DMS53 treated with DMSO at 0.1 percent for 48 hours (cell line): ENCODE data around the gene POP7.

ENCODE experiments used
- DNase-seq: peaks from one replicate; lab custom pipeline; 2025; ENCODE audit not compliant: unreplicated experiment; lab: John Stamatoyannopoulos, UW

POP7 gene

DNA sequence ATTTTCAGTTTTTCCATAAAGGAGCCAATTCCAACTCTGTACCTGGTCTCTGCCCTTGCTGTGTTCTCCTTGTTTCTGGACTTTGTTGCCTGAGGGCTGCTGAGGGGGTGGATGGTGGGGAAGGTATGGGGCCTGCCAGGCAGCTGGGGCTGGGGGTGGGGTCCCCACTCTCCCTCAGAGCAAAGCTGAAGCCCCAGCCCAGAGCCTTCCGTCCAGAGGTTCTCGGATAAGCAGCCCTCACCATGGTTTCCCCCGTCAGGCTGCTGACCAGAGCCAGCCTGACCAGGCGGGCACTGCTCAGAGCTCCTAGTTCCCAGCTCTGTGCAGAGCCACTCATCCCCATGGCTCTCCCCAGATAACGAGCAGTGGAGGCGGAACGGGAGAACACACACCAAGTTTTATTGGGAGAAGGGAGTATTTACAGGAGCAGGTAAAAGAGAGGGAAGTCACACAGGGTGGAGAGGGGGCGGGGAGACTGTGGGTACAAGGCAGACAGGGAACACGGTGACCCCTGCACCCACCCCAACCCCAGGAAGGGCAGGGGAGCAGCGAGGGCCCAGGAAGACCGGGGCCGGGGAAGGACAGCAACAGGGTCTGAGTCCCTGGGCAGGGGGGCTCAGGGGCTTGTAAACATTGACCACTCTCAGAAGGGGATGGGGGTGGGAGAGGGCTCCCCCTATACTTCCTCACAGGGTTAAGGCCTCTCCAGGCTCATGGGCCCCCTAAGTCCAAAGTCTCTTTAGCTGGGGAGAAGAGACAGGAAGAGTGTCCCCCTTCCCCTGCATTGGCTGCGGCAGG, 26.6 kb upstream of the POP7 start:
- DNase-seq, result no peak

DNA sequence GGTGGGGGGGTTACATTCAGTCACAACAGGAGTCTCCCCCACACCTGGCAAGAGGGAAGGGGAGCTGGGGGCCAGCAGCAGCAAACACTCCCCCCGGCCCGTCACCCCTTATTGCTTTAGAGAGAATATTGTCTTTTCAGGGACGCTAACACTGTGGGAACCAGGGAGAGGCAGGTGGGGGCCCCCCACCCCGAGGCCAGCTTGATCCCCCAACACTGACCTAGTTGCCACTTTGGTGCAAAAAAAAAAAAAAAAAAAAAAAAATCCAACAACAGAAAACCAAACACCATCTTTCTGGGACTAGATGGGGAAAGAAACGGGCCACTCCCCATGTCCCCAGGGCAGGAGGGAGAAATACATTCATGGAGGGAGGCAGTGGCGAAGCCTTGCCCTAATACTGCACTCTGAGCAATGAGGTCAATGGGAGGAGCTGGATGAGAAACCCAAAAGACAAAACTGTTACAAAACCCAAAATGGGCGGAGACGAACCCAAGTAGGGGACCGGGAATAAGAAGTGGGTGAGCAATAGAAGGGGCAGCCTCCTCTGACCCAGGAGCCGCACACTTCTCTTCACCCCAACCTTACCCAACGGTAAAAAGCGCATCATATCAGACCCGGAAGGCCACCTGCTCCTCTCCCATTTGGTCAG, 25.9 kb upstream of the POP7 start:
- no peak for DNase-seq

DNA sequence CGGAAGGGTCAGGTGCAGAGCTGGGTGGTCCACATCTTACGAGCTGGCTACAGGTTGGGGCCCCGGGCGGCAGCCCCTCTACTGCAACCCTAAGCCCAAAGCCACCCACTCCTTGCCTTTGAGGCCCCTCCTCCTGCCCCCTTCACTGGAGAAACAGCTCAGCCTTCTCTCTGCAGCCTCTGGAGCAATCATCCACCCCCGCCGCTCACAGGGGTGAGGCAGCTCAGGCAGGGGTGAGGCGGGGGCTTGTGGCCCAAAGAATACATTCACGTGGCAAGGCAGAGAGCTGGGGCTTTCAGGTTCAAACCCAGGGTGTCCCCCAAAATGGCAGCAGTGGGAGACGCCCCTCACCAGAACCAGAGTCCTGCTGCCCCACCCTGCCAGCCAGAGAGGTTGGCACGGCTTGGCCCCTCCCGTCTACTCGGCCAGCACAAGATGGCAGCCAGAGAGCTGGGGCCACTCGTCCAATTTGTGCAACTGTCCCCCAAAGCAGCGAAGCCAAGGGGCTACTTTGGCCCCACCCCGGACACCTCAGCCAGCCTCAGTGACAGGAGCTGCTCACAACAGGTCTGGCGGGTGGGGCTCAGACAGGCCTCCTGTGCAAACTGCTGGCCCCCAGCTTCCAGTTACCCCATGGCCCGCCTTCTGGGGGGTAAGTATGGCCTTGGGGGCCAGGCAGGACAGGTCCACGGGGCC, 25.2 kb upstream of the POP7 start:
- no peak for DNase-seq

DNA sequence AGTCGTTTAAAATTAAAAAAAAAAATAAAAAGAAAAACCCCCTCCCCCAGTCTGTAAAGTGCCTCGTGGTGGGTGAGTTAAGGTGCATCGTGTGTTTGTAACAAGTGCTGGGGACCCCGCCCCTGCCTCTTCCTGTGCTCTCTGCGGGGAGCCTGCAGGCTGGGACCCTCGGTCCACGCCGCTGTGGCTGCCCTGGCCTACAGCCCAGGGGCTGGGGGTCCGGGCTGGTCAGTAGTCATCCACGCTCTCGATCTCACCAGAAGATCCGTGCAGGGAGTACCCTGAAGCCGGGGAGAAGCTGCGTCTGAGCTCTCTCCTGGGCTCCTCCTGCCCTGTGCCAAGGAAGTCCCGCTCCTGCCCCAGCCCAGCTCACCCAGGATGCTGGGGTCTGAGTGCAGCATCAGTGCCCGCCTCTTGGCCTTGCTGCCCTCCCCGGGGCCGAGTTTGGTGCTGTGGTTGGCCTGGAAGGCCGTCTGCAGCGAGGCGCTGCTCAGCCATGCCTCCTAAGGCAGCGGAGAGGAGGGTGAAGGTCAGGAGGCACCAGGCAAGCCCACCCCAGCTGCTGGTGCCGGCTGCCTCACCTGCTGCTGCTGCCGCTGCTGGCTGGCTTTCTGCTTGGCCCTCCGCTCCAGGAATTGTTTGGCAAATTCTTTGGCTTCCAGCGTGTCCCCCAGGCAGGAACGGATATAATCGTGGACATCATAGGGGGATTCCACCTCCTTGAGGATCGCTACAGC, 24.3 kb upstream of the POP7 start:
- DNase-seq, result no peak

DNA sequence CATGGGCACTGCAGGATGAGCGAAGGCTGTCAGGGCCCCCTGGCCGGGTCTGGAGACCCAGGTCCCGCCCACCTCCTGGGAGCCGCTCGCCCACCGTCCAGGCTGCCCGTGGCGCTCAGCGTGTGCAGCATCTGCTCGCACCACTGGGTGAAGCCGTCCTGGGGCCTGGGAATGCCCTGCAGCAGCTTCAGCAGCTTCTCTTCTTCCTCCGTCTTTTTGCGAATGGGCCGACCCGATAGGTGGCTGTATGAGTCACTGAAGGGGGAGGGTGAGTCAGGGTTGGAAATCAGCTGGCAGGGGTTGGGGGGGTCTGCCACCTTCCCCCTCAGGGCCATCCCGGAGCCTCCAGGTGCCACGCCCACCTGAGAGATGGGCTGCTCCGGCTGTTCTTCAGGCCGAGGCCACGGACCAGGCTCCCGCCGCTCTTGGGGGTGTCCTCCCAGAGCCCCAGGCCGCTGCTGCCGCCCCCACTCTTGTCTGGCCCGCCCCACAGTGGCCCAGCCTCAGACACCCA, 23.6 kb upstream of the POP7 start:
- DNase-seq, result no peak

GRCh38 chr7:100682991-100683658, 22.8 kb upstream of the POP7 start:
- no peak for DNase-seq

GRCh38 chr7:100683659-100684533, 22.0 kb upstream of the POP7 start:
- no peak for DNase-seq

DNA sequence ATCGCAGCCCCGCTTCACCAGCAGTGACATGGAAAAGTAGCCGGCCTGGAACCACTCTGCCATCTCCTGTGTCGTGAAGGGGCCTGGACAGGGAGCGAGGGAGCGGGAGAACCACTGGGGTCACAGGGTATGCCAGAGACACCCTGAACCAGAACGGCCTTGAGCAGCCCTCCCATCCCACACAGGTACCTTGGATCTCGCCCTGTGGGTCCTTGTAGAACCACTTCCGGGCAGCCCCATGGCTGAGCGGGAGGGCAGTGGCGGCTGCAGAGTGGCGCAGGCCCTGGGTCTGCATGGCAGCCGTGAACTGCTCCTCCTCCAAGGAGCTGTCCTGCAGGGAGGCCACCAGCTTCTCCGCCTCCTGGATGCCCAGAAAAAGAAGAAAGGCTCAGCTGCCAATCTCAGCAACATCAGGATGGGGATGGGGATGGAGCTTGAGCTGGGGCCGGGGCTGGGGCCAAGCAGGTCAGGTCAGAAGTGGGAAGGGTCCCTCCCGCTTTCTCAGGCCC, 21.3 kb upstream of the POP7 start:
- no peak for DNase-seq

DNA sequence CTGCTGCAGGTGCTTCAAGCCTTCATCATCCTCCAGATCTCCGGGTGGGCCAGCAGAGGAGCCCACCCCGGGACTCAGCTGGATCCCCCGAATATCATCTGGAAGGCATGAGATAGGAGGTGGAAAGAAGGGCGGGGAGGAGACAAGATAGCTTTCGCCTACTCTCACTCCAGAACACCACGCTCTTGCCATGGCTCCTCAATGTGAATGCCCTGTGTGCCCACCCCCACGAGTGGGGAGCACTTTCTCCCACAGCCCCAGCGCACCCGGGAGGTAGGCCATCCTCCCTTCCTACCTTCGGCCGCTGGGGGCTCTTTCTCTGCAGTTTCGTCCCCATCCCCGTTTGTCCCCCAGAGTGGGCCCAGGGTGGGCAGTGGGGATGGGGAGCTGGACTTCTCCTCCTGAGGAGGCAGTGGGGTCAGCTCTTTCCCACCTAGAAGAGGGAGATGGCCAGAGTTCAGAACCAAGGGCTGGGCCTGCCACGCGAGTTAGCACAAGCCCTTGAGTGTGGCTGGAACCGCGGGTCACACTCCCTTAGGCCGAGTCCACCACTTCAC, 20.8 kb upstream of the POP7 start:
- DNase-seq, result no peak

DNA sequence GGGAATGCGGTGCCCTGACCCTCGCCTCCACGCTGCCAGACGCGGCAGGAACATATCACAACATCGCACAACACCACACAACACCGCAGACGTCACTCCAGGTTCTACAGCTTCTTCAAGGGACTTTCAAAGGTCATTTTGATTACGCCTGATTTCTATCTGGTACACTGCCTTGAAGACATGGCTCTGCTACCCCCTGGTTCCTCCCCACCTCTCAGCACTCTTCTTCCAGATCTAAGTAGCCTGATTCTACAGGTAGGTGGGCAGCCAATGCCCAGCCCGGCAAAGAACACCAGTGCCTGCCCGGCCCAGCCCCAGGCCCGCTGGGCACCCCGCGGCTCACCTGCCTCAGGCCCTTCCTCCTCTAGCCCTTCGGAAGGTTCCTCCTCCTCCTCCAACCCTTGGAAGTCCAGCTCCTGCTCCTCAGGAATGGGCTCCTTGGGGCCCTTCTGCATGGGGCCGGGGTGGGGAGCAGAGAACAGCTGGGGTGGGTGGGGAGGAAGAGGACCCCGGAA, 20.2 kb upstream of the POP7 start:
- no peak for DNase-seq

DNA sequence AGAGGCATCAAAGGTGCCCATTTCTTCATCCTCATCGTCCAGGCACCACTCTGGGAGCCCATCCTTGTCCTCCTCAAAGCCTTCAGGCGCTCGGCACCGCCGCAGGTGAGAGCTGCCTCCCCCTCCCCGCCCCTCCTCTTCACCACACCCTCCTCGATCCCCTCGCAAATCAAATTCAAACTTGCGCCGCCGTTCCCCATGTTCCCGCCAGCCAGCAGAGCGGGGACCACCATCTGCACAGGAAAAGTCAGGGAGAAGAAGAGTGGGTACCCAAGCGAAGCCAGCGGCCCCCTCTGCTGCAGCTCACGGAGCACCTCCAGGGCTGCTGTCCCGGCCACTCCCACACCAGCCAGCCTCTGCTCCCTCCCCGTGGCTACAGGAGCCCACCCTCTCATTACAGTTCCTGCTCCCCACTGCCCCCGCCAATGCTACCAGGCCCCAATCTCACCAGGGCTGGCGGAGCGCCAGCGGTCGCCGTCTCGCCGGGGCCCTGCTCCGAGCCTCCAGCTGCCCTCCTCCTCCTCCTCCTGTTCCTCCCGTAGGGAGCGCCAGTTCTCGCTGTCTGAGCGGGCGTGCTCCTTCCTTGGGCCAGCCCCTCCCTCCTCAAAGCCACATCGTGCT, 19.6 kb upstream of the POP7 start:
- DNase-seq, result no peak

- DNase-seq, result no peak
Observed at GRCh38 chr7:100686822-100687211, 19.1 kb upstream of the POP7 start.

DNA sequence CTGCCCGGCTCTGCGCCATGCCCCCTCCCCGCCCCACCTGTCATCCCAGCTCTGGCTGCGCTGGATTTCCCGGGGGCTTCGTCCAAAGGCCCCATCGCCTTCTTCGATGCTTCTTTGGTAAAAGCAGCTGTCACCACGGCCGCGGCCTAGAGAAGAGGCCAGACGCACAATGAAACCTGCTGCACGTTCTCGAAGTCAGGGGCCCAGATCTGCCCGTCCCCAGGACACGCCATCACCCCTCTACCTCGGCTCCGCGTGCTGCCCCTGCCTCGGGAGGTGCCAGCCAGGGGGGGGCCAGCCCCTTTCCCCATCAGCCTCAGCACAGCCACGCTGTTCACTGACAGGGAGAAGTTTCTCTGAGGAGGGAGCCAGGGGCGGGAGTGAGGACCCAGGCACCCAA, 18.7 kb upstream of the POP7 start:
- no peak for DNase-seq

DNA sequence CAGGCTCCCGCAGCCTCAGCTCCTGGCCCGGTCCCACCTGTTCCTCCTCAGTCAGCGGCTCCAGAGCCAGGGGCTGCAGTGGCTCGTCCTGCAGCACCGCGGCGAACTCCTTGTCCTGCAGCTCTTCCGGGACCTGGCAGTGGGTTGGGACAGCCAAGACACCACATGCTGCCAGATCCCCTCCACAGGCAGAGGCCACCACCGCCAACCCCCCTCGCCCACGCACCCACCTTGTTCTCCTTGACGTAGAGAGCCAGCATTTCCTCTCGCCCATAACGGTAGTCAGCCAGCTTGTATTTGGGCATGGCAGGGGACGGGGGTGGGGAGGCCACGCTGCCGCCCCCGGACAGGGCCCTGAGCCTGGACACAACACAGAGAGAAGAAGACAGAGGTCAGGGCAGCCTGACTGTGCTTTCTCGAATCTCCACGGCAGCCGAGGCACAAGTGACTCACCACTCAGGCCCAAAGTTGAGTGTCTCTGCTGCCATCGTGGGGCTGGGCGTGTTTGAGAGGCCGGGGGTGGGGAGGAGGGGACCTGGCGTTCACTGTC, 18.1 kb upstream of the POP7 start:
- no peak for DNase-seq

- no peak for DNase-seq
Observed at GRCh38 chr7:100688326-100688860, 17.5 kb upstream of the POP7 start.

DNA sequence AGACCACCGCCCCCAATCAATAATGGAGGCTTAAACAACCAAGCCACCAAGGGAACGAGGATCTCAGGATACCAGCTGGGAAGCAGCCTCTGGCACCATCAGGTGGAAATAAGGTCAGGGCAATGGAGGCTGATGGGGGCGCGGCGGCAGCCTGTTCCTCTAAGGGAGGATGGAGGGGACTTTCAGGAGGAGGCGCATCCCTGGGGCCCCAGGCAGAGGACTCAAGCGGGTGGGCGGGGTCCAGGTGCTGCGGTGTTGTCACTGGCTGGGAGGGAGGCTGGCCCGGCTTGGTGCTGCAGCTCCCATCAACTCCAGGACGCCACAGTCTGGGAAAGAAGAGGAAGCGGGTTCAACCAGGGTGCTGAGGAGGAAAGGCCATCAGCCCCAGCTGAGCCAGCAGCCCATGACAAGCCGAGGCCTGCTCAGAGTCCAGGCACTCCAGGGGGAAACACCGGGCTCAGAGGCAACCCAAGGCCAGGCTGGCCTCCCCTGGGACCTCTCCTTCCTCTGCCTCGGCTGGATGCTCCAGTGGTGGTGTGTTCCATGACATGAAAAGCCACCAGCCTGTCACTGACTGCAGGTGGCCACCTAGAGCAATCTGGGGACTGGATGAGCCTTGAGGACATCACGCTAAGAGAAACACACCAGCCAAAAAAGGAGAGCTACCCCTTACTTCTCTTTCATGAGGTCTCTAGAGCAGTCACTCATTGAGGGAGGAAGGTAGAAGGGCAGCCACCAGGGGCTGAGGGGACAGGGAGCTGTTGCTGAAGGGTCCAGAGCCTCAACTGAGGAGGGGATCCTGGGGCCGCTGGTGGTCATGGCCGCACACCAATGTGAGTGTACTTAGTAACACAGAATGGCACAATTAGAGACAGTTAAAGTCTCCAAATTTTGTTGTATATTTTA, 16.4 kb upstream of the POP7 start:
- no peak for DNase-seq
